Hematopoietic multipotent progenitor cell treated with erythropoietin and hydrocortisone succinate and interleukin-3 and kit ligand, for 6 days (in vitro differentiated cells): ENCODE results near the gene ATP5IF1.

Source experiments
- DNase-seq: peaks from one replicate; pipeline ENCODE4 v3.0.0-alpha.2; 2015

The ATP5IF1 gene

GRCh38 chr1:28235755-28236655, at the start of gene ATP5IF1:
Gene ATP5IF1 (plus strand): TSS chr1:28236124. CDS start chr1:28236184, 60 bp downstream.
- DNase-seq = peak; percentile 100

DNA sequence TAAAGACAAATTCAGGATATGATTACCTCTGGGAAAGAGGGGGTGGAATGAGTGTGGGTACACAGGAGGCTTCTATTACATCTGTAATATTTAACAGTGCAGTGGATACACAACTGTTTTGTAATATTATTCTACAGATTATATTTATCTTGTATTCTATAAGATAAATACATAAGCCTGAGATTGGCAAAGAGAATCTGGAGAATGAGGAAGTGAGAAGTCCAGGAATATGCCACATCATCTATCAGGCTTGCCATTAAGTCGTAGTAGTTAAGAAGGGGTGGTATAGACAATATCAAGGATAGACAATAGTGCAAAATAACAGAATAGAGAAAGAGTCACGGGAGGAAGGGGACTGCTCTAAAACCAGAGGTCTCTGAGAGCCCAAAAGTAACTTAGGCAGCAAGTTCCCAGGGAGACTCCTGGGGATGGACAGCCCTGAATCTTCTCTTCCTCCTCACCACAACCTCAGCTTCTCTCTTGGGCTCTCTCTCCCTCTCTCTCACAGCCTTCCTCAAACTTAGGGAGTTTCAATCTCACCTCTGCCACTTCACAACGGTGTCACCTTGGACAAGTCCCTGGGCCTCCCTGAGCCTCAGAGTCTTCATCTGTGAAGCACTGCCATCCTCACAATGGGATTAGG, 45.5 kb upstream of the ATP5IF1 start:
- no peak for DNase-seq

DNA sequence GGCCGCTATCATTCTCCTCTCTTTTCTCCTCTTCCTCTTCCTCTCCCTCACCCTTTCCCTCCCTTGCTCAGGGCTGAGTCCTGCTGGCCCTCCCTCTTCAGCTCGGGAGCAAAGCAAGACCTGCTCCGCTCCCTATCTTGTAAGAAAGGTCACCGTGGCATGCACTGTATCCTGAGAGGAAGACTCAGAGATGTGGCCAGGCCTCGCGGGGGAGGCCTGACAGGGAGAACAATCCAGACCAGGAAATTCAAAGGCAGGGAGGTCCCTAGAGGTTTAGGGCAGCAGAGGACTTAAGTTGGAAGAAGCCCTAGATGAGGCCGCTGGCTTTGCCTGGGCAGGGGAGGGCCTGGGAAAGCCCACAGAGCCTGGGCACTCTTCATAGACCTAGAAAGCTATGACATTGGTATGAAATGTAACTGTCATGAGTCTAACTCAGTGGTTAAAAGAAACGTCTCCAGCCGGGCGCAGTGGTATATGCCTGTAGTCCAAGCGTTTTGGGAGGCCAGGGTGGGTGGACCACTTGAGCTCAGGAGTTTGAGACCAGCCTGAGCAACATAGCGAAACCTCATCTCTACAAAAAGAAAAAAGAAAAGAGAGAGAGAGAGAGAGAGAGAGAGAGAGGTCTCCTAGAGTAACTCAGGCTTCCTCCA, 44.8 kb upstream of the ATP5IF1 start:
- DNase-seq = no peak

GRCh38 chr1:28193701-28194161, 42.2 kb upstream of the ATP5IF1 start:
- no peak for DNase-seq

DNA sequence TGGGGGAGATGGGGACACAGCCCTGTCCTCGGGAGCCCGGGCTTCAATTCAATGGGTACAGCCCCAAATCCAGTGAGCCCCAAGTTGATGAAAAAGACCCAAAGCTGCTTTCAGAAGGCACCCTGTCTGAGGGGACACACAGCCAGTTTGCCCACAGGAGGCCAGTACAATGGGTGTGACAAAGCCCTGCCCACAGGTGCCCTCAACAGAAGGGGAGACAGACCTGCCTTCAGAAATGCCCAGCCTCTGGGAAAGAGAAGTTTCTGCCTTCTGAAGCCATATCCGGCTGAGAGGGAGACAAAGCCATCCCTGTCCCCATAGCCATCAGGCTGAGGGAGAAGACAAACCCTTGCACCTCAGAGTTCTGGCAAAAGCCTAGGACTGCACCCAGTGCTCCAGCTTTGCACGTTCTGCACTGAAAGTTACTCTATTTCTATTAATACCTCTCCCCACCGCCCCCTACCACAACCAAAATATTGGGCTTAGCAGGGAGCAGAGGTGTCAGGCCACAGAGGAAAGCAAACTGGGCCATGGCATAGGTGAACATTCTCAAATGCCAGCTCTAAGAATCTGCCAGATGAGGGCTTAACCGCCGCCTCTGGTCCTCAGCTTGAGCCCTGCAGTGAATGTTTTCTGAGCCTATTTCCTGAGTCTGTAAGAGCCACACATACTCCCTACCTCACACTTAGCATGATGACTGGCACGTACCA, 41.4 kb upstream of the ATP5IF1 start:
- DNase-seq = no peak

DNA sequence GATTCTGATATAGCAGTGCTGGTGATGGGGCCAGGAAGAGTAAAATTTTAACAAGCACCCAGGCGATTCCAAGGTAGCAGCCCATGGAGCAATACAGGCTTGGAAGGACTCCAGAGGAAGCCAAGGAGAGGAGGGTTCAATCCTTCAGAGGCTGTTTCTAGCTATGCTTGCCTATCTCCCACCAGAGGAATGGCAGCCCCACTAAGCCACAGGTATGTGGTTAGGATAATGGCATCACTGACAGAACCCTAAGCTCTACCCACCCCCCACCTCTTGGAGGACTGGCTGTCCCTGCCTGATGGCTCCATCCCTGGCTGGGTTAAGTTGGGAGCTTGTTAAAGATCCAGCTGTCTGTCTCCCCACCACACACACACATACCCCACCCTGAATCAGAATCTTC, 40.1 kb upstream of the ATP5IF1 start:
- no peak for DNase-seq

DNA sequence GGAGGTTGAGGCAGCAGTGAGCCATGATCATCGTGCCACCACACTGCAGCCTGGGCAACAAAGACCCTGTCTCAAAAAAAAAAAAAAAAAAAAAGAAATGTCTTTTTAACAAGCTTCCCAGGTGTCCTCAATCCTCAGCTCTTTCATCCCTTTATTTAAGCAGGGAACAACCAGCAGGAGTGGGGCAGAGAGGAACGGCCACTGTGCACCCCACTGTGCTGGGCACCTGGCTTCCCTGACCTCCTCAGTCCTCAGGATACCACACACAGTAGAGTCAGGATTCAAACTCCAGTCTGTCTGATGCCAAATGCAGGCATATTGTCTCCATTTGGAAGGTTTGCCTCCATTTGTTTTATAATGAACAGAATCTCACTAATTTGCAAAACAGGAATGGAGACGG, 39.6 kb upstream of the ATP5IF1 start:
- no peak for DNase-seq

- no peak for DNase-seq
Observed at GRCh38 chr1:28197682-28198415, 38.1 kb upstream of the ATP5IF1 start.

DNA sequence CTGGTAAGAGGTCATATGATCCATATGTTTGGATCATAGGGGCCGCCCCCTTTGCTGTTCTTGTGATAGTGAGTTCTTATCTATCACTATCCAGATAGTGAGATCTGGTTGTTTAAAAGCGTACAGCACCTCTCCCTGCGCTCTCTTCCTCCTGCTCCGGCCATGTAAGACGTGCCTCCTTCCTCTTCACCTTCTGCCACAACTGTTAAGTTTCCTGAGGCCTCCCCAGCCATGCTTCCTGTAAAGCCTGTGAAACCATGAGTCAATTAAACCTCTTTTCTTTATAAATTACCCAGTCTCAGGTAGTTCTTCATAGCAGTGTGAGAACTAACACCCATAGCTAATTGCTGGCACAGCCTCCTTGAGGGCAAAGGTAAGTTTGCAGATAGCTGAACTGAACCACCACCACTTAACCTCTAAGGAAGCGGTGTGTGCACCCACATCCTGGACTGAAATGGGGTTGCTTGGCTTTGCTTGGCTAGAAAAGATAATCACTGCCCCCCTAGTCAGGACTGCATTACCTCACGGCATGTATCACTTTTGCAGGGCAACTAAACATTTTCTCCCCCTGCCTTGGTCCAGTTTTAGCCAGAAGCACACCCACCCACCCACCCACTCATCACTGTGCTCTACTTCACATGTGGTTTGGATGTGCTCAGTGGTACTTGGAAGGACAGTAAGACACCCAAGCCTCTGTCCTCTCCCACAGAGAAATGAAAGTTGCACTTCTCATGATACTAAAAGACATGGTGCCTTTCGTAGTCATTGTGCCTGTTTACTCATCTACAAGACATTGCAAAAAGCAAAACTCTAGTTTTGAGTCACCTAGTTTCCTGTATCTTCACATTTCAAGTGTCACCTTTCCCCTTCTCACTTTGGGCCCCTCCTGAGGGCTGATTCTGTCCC, 36.3 kb upstream of the ATP5IF1 start:
- DNase-seq = peak; percentile 41

- no peak for DNase-seq
Observed at GRCh38 chr1:28200234-28200873, 35.6 kb upstream of the ATP5IF1 start.

DNA sequence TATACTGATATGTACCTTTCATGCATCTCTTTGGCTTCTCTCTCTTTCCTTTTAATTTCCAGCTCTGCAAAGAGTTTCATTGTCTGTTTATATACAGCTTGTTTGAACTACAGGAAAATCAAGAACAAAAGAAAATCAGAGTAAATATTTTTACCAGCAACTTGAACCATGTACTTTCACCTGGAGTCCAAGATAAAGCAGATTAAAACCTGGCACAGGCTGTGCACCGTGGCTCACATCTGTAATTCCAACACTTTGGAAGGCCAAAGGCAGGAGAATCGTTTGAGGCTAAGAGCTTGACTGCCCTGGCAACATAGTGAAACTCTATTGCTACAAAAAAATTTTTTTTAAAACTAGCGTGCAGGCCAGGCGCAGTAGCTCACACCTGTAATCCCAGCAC, 30.7 kb upstream of the ATP5IF1 start:
- no peak for DNase-seq

DNA sequence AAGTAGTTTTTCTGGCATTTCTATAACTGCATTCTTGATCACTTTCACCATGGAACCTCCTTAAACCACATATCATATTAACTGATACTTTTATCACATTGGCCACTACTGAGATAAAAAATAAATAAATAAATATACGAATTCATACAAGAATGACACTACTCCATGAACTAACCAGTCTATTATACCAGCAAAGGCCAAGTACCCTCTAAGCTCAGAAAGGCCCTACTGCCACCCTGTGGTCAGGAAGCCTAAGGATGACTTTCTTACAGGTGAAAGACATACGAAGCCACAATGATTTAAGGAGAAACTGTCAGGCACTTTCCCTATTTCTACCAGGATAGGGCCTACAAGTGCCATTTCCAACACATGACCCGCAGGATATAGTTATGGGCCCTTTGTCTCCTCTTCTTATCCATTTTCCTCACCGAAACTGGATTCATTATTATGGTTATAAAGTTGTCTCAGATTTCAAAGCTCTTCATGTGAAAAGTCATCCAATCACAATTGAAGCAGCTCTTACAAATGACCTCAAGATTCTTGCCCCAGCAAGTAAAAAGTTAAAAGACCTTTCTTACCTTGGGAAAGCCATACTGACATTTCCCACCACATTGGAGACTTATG, 27.0 kb upstream of the ATP5IF1 start:
- DNase-seq = peak; percentile 86

GRCh38 chr1:28209700-28210099, 26.2 kb upstream of the ATP5IF1 start:
- DNase-seq = no peak

- DNase-seq = peak; percentile 30
Observed at GRCh38 chr1:28213315-28213714, 22.6 kb upstream of the ATP5IF1 start.

- no peak for DNase-seq
Observed at GRCh38 chr1:28229089-28229488, 6.8 kb upstream of the ATP5IF1 start.

GRCh38 chr1:28229996-28230395, 5.9 kb upstream of the ATP5IF1 start:
- no peak for DNase-seq

GRCh38 chr1:28232558-28233263, 3.2 kb upstream of the ATP5IF1 start, which contains the start of gene DNAJC8:
Gene DNAJC8 (minus strand): TSS chr1:28233029. CDS start chr1:28232998, 31 bp downstream.
- peak; percentile 99 for DNase-seq

- no peak for DNase-seq
Observed at GRCh38 chr1:28233264-28233606, 2.7 kb upstream of the ATP5IF1 start.

DNA sequence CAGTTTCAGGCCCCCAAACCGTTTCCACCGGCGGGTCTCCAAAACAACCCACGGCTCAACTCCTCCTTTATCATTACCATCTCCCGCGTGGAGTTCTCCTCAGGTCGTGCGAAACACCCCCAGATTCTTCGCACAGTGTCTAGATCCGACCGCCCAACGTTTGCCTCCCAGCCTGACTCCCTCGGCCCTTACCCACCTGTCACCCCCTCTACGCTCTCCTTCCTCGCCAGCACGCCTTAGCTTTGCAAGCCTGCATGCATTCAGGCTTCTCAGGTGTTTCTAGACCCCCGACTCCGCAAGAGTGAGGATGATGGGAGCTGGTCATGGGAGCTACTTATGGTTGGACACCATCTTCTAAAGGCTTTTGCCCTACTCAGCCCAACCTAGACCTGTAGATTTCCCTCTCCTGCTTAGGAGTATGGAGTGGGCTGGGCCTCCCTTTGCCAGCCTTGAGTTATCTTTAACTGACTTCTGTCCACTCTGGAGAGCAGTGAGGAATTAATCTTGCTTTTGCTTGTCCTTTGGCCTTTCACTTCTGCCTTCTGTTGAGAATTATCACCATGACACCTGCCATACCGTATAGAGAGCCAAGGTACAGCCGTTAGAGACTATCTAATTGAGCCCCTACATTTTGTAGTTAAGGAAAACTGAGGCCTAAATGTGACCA, 865 bp downstream of the ATP5IF1 start:
- DNase-seq = peak; percentile 87
